IgD-negative memory B cell (primary cell): ENCODE results near the gene ZNF892. TPM values are rescaled to one million over a fixed set of nuclear protein-coding genes. Genes with fewer than 3 reads are reported as not detected.
A peak's percentile ranks its signal among the peaks of the same experiment; 100 is the strongest.

ENCODE experiments used
- H3K27ac Mint-ChIP-seq, 3 donors: one replicate each; pipeline ENCODE4 v1.8.0; 2020 to 2022; ENCODE audit warnings: mild to moderate bottlenecking in 3 of 3, mixed read lengths in 3 of 3, moderate library complexity in 1 of 3
- H3K27me3 Mint-ChIP-seq: one replicate; pipeline ENCODE4 v1.8.0; 2021; ENCODE audit warnings: mixed read lengths
- H3K36me3 Mint-ChIP-seq: one replicate; pipeline ENCODE4 v1.8.0; 2020; ENCODE audit warnings: mild to moderate bottlenecking, mixed read lengths
- H3K4me1 Mint-ChIP-seq, 3 donors: one replicate each; pipeline ENCODE4 v1.8.0; 2020 to 2022; ENCODE audit warnings: mixed read lengths in 3 of 3, mild to moderate bottlenecking in 1 of 3
- H3K4me3 Mint-ChIP-seq, 4 donors: one replicate each; pipeline ENCODE4 v1.8.0; 2020 to 2022; ENCODE audit warnings: mild to moderate bottlenecking in 4 of 4, mixed read lengths in 4 of 4, moderate library complexity in 3 of 4
- H3K9me3 Mint-ChIP-seq, 3 donors: one replicate each; pipeline ENCODE4 v1.8.0; 2020 to 2021; ENCODE audit warnings: mixed read lengths in 3 of 3, mild to moderate bottlenecking in 1 of 3
- polyA plus RNA-seq: library from polyadenylated mRNA; unstranded; fragments of 300-500 nt; fragmentation: Illumina TruSeq; gene quantifications from one replicate; pipeline ENCODE4 v1.2.3, GENCODE V29; 2021

ZNF892 gene
- 0.53 TPM for polyA plus RNA-seq

DNA sequence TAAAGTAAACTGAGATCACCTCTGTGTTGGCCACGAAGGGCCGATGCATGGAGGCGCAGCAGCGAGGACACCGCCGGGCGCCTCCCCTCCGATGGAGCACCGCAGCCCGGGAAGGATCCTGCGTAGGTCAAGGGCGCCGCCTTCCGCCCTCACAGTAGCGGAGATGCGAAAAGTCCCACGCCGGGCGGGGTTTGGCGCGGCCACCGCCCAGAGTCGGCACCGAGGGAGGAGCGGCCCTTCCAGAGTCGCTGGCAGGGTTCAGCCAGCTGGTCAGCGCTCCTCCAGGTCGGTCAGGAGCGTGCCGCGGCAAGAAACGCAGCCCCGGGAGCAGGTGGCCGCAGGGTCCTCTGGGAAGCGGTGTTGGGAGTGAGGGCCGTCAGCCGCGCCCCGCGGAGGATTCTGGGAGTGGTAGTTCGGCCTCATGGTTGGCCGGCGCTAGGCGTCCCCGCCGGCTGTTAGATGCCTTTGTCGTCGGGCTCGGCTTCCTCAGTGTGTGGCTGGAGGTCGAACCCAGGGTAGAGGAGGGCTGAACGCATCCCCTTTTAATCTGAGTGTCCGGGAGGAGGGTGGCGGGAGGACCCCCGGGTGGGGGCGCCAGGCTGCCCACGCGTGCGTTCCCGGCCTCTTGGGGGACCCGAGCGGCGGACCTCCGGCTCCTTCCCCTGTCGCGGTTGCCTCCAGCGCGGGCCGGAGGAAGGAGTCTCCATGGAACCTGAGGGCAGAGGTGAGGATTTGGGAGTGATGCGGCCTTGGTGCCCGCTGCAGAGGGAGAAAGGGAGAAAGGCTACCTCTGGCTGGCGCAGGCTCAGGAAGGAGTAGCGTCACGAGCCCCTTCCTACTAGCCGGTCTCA is at the start of gene ZNF892:
ZNF892 (plus strand) TSS at position 411 of the 851 bp plus-strand sequence; CDS start at position 706, 295 bp downstream.
- Mint-ChIP-seq H3K4me3 (peak within 1 kb of the TSS; percentile 94 to 97 (median 96)), H3K36me3 (peaks cover 26% of the 10 kb centered on the region), H3K4me1 (peaks cover 11 to 22% (median 19%) of the 10 kb centered on the region in 3 donors), H3K27ac (peak within 1 kb of the TSS; percentile 60 to 84 (median 84)), H3K27me3 (no peaks in the 10 kb centered on the region), H3K9me3 (peaks cover 12 to 23% (median 13%) of the 10 kb centered on the region in 3 donors)

DNA sequence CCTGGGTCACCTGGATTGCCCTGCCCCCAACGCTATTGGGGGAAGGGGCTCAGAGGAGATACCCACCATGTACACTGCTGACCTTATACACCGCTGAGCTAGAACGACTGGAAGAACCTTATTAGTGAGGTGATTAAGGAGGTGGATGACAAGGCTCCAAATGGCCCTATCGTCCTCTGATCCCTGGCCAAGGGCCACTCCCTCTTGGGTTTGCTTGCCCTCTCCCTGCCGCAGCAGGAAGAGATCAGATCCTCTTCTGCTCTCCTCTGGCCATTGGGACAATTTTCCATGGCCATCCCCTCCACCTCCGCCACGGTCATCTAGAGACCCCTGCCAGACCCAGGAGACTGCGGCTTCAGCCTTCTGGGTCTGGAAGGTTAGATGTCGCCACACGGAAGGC is 48.9 kb upstream of the ZNF892 start:
- H3K4me1 Mint-ChIP-seq, result peaks cover 0 to 1% (median 0%) of the 10 kb centered on the region in 3 donors
- H3K4me3 Mint-ChIP-seq, result peak overlapping the region; percentile 80 to 94 (median 86)
- H3K27ac Mint-ChIP-seq, result peak overlapping the region in 1 of 3 donors; percentile 16
- H3K36me3 Mint-ChIP-seq, result peaks cover 15% of the 10 kb centered on the region
- peaks cover 3 to 9% (median 4%) of the 10 kb centered on the region in 3 donors for H3K9me3 Mint-ChIP-seq
- no peaks in the 10 kb centered on the region for H3K27me3 Mint-ChIP-seq

DNA sequence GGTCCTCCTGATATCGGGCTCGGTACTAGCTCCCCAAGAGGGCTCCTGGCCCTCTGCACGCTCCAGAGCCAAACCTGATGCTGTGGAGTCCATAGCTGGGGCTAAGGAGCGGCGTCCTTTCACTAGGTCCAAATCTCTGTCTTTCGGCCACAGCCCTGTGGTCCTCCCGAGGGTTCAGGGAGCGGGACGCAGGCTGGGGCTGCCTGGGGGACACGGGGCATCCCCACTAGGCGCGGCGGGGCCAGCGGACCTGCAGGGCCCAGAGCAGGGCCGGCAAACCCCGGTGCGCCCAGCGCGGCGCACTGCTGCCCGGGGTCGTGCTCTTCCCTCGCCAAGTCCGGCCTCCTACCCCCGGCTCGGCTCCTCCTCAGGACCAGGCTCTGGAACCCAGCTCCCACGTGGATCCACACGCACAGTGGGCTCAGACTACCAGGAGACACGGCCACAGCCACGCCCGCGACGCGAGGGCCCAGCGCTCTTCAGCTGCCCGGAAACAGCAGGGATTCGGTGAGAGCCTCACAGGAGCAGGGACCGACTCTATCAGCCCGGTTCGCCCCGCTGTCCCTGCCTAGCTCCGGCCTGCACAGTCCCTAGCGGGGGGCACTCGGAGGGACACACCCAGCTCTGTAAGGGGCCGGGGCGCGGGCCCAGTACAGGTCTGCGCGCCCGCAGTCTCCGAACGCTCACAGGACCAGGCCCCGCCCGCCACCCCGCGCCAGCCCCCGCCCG is 48.3 kb upstream of the ZNF892 start:
- H3K27me3 Mint-ChIP-seq, result no peaks in the 10 kb centered on the region
- peaks cover 11% of the 10 kb centered on the region for H3K36me3 Mint-ChIP-seq
- H3K9me3 Mint-ChIP-seq, result peaks cover 0 to 6% (median 4%) of the 10 kb centered on the region in 3 donors
- H3K27ac Mint-ChIP-seq, result no peak overlapping the region
- H3K4me3 Mint-ChIP-seq, result peak overlapping the region; percentile 80 to 94 (median 84)
- H3K4me1 Mint-ChIP-seq, result peaks cover 0 to 1% (median under 1%) of the 10 kb centered on the region in 3 donors

DNA sequence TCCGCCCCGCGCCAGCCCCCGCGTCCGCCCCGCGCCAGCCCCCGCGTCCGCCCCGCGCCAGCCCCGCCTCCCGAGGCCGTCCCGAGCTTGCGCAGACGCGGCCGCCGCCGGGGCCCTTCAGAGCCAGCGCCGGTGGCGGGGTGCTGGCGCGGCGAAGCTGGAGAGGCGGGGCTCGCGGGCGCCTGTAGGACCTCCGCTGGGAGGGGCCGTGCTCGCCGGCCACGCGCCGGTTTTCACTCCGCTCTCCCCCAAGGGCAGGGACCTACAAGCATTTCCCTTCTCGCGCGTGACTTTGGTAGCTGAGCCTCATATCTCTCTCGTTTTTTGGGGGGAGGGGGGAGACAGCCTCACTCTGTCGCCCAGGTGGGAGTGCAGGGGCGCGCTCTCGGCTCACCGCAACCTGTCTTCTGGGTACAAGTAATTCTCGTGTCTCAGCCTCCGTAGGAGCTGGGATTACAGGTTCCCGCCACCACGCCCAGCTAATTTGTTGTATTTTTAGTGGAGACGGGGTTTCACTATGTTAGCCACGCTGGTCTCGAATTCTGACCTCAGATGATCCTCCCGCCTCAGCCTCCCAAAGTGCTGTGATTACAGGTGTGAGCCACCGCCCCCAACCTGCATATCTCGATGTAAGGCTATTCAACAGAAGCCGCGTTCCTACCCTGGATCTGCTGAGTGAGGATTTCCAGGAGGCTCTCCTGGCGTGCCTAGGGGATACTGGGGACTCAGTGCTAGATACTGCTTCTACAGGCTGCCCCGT is 47.5 kb upstream of the ZNF892 start, which contains the start of gene ZNF514:
ZNF514 (minus strand) TSS at position 159 of the 760 bp plus-strand sequence. CDS start 6,595 bp downstream, outside the sequence.
- peak within 1 kb of the TSS in 2 of 3 donors; percentile 64 to 73 for H3K27ac Mint-ChIP-seq
- no peaks in the 10 kb centered on the region for H3K27me3 Mint-ChIP-seq
- peaks cover 0 to 6% (median 6%) of the 10 kb centered on the region in 3 donors for H3K4me1 Mint-ChIP-seq
- peak within 1 kb of the TSS; percentile 82 to 96 (median 90) for H3K4me3 Mint-ChIP-seq
- H3K9me3 Mint-ChIP-seq, result peaks cover 0 to 6% (median 3%) of the 10 kb centered on the region in 3 donors
- H3K36me3 Mint-ChIP-seq, result peaks cover 11% of the 10 kb centered on the region

DNA sequence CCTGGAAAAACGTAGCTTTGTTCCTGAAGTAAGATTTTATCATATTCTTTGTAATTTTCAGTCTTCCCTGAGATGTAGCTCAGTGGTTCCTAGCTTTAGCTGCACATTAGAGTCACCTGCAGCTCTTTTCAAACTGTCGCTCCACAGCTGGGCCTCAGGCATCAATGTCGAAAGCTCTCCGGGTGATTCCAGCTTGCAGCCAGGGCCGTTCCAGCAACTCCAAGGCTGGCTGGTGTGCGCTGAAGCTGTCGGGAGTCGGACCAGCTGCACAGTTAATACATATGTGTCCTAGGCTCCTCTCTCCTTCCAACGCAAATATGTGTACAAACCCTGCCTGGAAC is 42.3 kb upstream of the ZNF892 start:
- peak overlapping the region; percentile 93 to 99 (median 98) for H3K27ac Mint-ChIP-seq
- H3K9me3 Mint-ChIP-seq, result peaks cover 0 to 1% (median 0%) of the 10 kb centered on the region in 3 donors
- H3K4me3 Mint-ChIP-seq, result peak overlapping the region; percentile 99 to 100 (median 100)
- peaks cover 4% of the 10 kb centered on the region for H3K36me3 Mint-ChIP-seq
- no peaks in the 10 kb centered on the region for H3K27me3 Mint-ChIP-seq
- H3K4me1 Mint-ChIP-seq, result peaks cover 22 to 26% (median 25%) of the 10 kb centered on the region in 3 donors

DNA sequence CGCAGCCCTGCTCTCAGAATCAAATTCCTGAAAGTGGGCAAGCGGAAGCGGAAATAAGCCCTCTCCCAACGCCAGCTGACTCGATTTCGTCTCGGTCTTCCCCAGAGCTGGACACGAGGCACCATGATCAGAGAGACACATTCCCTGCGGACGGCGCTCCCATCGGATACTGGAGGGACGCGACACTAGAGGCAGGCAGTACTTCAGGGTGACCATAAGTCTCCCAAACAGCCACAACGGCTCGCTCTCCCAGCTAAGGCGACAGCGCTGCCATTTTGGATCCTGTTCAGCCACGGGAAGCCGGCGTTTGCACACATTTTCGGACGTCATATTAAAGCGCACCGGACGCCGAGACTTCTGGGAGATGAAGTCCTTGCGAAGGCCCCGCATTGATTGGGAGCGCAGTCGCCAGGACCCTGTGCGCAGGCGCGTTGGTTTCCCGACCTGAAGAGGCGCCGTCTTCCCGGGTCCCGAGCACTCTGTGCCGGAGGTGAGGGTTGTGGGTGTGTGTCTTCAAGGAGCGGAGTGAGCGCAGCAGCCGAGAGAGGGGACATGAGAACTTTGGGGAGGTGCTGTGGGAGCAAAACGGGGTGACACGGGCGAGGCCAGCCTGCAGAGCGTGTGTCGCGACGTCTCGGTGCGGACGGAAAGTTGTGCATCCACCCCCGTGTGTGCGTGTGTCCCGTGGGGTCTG is 41.8 kb upstream of the ZNF892 start, which contains the start of gene ZNF2:
ZNF2 (plus strand) TSS at position 439 of the 694 bp plus-strand sequence. CDS start 10,418 bp downstream, outside the sequence.
- Mint-ChIP-seq H3K36me3 (peaks cover 4% of the 10 kb centered on the region), H3K4me3 (peak within 1 kb of the TSS; percentile 99 to 100 (median 100)), H3K9me3 (peaks cover 0 to 1% (median 0%) of the 10 kb centered on the region in 3 donors), H3K4me1 (peaks cover 23 to 26% (median 25%) of the 10 kb centered on the region in 3 donors), H3K27ac (peak within 1 kb of the TSS; percentile 93 to 99 (median 98)), H3K27me3 (no peaks in the 10 kb centered on the region)

DNA sequence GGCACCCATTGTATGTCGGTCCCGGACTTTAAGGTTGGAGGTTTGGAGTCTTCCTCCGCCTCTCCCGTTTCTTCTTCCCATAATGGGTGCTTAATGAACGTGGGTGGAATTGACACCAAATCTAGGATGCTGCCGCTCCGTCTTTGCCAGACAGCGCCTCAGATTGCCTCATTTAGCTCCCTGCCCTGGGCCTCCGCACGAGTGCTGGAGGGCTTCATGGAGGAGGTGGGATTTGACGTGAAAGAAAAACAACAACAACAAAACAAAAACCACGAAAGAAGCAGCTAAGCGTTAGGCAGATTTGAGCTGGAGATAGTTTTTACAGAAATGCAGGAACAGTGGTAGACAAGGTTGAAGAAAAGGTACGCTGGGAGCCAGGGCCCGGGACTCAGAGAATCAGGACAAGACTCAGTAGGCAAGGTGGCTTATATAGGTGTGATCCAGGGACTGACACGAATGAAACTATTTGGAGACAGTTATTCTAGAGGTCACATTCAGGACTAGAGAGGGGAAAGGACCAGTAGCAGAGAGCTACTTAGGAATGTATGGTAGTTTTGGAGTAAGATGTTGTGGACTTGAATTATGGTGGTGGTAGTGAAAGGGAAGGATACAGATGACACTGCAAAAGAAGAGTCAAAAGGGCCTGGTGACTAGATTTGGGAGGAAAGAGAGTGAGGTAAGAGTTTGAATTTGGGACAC is 41.1 kb upstream of the ZNF892 start:
- H3K4me1 Mint-ChIP-seq, result peaks cover 23 to 26% (median 25%) of the 10 kb centered on the region in 3 donors

DNA sequence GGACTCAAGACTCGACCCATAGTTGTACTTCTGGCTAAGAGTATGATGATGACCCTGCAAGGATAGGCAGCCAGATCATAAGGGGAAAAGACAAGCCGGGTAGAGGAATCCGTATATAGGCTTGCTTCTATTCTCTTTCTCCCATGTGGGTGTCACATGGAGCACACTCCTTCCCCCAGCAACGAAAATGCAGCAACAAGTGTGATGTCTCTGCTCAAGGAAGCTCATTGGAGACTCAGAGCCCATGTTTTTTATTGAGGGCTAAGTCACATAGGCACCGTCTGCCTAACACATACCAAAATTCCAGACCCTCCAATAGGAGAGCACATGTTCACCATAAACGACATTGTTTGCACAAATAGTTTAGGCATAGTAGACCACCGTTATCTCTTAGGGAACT is 35.4 kb upstream of the ZNF892 start:
- Mint-ChIP-seq H3K4me3 (peak overlapping the region in 2 of 4 donors; percentile 0 to 34), H3K27me3 (no peaks in the 10 kb centered on the region)

More for the DNA sequence above, 41.1 kb upstream of the ZNF892 start:
- H3K9me3 Mint-ChIP-seq, result peaks cover 0 to 1% (median 0%) of the 10 kb centered on the region in 3 donors
- peaks cover 4% of the 10 kb centered on the region for H3K36me3 Mint-ChIP-seq
- no peaks in the 10 kb centered on the region for H3K27me3 Mint-ChIP-seq
- peak overlapping the region; percentile 99 to 100 (median 100) for H3K4me3 Mint-ChIP-seq
- peak overlapping the region; percentile 93 to 99 (median 98) for H3K27ac Mint-ChIP-seq

DNA sequence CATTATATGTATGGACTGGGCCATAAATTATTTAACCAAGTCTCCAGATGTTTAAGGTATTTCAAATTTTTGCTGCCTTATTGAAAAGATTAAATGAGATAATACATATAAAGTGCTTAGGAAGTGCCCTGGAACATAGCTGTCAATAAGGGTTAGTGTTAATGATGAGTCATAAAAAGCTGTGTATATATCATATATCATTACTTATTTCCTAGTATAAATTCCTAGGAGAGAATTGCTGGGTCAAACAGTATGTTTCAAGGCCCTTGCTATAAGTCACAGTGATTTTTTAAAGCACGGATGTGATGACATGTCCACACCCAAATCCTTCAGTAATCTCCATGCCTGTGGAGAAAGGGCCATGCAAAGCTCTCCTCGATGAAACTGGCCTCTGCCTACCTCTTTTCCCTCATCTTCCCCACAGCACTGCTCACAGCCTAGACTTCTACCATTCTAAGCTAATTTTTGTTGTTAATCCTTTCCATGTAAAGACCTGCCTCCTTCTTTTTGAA is 33.2 kb upstream of the ZNF892 start:
- peaks cover 0 to 1% (median 0%) of the 10 kb centered on the region in 3 donors for H3K9me3 Mint-ChIP-seq
- peaks cover 3 to 11% (median 5%) of the 10 kb centered on the region in 3 donors for H3K4me1 Mint-ChIP-seq
- no peak overlapping the region for H3K4me3 Mint-ChIP-seq
- no peaks in the 10 kb centered on the region for H3K27me3 Mint-ChIP-seq
- no peak overlapping the region for H3K27ac Mint-ChIP-seq
- H3K36me3 Mint-ChIP-seq, result peaks cover 14% of the 10 kb centered on the region

More for the DNA sequence above, 35.4 kb upstream of the ZNF892 start:
- Mint-ChIP-seq H3K4me1 (peaks cover 7 to 16% (median 8%) of the 10 kb centered on the region in 3 donors), H3K9me3 (no peaks in the 10 kb centered on the region), H3K27ac (no peak overlapping the region), H3K36me3 (peaks cover 6% of the 10 kb centered on the region)

DNA sequence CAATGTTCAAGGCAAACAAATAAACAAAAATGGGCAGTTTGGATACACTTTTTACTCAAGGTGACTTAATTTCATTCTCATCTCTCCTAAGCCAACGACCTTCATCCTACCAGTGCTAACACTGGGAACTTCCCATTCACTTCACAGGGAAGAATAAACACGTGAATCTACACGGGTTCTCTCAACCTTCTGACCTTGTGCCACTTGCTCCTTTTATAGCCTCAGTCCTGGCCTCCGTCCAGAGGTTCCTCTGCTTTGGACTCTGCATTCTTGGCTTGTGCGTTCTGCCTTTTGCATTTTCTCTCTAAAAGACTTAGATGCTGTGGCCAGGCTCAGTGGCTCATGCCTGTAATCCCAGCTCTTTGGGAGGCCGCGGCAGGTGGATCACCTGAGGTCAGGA is 27.9 kb upstream of the ZNF892 start:
- Mint-ChIP-seq H3K27me3 (no peaks in the 10 kb centered on the region), H3K4me1 (peaks cover 0 to 2% (median 0%) of the 10 kb centered on the region in 3 donors), H3K27ac (no peak overlapping the region), H3K36me3 (peaks cover 28% of the 10 kb centered on the region), H3K4me3 (no peak overlapping the region), H3K9me3 (peaks cover 8 to 27% (median 10%) of the 10 kb centered on the region in 3 donors)

DNA sequence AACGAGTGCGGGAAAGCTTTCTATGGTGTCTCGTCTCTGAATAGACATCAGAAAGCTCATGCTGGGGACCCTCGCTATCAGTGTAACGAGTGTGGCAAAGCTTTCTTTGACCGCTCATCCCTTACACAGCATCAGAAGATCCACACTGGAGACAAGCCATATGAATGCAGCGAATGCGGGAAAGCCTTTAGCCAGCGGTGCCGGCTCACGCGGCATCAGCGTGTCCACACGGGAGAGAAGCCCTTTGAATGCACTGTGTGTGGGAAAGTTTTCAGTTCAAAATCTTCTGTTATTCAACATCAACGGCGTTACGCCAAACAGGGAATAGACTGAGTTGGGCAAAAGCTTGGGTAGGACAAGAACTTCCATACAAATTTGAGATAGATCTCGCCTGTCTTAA is 25.5 kb upstream of the ZNF892 start:
- Mint-ChIP-seq H3K4me3 (no peak overlapping the region), H3K27ac (no peak overlapping the region), H3K4me1 (peaks cover 0 to 2% (median 0%) of the 10 kb centered on the region in 3 donors), H3K27me3 (no peaks in the 10 kb centered on the region), H3K36me3 (peaks cover 31% of the 10 kb centered on the region), H3K9me3 (peaks cover 8 to 36% (median 10%) of the 10 kb centered on the region in 3 donors)

DNA sequence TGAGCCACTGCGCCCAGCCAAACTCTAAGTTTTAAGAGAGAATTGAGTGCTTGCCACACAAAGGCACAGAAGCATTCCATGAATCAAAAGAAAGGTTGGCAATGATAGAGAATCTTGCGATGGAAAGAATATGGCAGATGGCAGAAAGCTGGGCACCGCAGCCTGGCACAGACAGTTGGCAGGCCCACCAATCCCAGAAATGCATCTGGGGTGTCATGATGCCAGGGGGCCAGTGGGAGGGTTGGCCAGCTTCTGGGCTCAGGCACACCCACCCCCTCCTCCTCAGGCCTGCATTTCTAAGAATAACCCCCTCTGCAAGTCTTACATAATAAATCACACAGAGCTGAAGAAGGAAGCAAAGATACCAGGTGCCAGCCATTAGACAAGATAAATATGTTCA is 22.1 kb upstream of the ZNF892 start:
- peaks cover 19% of the 10 kb centered on the region for H3K36me3 Mint-ChIP-seq
- peaks cover 7 to 32% (median 9%) of the 10 kb centered on the region in 3 donors for H3K9me3 Mint-ChIP-seq
- no peak overlapping the region for H3K4me3 Mint-ChIP-seq
- no peak overlapping the region for H3K27ac Mint-ChIP-seq
- no peaks in the 10 kb centered on the region for H3K27me3 Mint-ChIP-seq
- H3K4me1 Mint-ChIP-seq, result no peaks in the 10 kb centered on the region

DNA sequence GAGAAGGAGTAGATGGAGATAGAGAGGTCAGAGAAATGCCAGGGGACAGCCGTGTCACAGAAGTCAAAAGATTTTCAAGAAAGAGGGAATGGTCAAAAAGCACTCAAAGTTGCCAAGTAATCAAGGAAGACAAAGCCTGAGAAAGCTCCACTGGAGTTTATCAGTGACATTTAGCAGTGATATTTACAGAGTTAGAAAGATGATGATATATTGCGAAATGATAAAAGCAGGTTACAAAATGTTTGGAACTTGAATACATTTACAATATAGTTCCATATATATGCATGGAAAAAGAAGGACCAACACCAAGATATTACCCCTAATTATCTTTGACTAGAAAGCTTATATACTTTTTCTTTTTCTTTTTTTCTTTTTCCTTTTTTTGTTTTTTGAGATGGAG is 21.3 kb upstream of the ZNF892 start:
- peaks cover 5 to 28% (median 7%) of the 10 kb centered on the region in 3 donors for H3K9me3 Mint-ChIP-seq
- H3K27me3 Mint-ChIP-seq, result no peaks in the 10 kb centered on the region
- H3K4me3 Mint-ChIP-seq, result no peak overlapping the region
- H3K27ac Mint-ChIP-seq, result no peak overlapping the region
- H3K36me3 Mint-ChIP-seq, result peaks cover 13% of the 10 kb centered on the region
- H3K4me1 Mint-ChIP-seq, result no peaks in the 10 kb centered on the region
